DLD1 (cell line): ENCODE measurements around the gene COASY.

ENCODE experiments used
- in situ Hi-C: cut with HindIII; loops from 2 replicates; pipeline ENCODE4 v1.10.0; 2017; ENCODE audit warnings: low sequenced_read_pairs

The COASY gene

GRCh38 chr17:42568341-42569111 is 6.6 kb downstream of the COASY start:
- in situ Hi-C loops: no loop called here

- in situ Hi-C loops: no loop called here
These were observed 9.7 kb downstream of the COASY start for GRCh38 chr17:42571435-42572225.

DNA sequence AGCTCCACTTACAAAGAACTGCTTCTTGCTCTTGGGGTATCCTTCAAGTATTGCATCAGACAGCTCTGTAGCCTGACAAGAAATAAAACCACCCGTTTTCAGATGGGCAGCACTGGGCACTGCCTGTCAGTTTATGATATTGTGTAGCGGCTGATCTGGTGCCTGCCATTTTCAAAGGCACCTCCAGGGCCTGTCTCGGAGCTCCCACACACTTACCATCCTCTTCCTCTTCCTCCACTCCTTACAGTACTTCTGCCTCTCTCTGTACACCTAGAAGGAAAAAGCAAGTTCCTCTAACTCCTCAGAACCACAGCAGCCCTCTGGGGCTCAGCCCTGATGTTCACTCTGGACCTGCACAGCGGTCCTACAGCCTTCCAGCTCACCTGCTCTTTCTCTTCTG is 11.1 kb downstream of the COASY start:
- in situ Hi-C loops: no loop called here

DNA sequence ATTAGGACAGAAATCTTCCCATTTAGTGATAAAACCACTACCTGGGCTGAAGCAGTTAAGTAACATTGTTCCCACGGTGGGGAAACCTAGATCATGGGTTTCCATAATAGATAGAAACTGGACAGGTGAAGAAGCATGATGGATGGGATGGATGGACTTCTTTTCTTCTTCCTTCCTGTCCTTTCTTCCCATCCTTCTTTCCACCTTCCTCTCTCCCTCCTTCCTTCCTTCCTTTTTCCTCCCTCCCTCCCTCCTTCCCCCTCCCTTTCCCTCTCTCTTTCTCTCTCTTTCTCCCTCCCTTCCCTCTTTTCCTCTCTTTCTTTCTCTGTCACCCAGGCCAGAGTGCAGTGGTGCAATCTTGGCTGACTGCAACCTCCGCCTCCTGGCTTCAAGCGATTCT is 12.5 kb downstream of the COASY start:
- in situ Hi-C loops: no loop called here

DNA sequence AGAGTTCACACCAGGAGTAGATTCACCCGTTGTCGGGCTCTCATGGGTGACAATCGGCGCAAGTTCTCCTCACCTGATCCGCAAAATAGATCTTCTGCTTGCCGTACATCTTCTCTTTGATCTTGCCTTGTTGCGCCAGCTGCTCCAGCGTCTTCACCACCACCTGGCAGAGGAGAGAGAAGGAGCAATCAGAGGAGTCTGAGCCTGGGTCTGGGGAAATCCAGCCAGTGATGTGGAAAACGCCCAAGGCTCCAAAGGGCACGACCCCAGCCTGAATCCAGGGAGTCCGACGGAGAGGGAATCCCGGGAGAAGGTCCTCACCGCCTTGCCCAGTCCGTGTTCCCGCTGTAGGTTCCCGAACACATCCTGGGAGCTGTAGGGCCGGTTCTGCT is 15.2 kb downstream of the COASY start:
- in situ Hi-C loops: no loop called here

- in situ Hi-C loops: no loop called here
These were observed 15.8 kb downstream of the COASY start, which contains the start of gene PSMC3IP for GRCh38 chr17:42577532-42578281. PSMC3IP (minus strand) TSS chr17:42577729; CDS start chr17:42577686, 43 bp downstream.

GRCh38 chr17:42578282-42578869 is 16.4 kb downstream of the COASY start:
- in situ Hi-C loops: no loop called here

DNA sequence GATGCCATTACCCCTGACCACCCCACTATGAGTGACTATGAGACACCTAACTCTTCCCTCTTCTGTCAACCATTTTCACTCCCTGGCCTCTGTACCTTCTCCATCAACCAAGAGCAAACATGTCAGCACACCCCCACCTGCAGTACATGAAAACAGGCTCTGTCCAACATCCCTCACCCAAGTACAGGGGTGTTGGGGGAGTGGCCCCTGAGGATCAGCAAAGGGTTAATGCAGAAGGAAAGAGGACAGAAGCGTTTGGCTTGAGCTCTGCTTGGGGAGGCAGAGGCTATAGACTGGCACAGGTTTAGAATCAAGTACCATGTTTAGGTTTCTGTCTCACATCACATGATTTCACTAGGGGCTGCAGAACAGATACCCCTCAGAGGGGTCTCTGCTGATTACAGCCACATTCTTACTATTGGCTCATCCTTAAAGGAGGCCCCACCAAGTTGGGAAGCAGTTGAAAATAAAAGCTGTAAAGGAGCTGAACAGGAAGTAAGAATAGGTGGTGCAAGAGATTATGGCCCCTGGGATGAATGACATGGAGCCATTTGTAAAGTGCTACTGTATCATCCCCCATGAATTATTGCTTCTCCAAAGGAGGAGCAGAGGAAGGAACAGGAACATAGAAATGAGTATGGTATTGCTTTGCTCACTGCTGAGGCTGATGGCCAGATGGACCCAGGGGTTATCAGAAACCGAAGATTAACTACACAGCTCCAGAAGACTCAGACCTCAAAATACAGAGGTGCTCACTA is 18.0 kb downstream of the COASY start:
- in situ Hi-C loops: no loop called here

DNA sequence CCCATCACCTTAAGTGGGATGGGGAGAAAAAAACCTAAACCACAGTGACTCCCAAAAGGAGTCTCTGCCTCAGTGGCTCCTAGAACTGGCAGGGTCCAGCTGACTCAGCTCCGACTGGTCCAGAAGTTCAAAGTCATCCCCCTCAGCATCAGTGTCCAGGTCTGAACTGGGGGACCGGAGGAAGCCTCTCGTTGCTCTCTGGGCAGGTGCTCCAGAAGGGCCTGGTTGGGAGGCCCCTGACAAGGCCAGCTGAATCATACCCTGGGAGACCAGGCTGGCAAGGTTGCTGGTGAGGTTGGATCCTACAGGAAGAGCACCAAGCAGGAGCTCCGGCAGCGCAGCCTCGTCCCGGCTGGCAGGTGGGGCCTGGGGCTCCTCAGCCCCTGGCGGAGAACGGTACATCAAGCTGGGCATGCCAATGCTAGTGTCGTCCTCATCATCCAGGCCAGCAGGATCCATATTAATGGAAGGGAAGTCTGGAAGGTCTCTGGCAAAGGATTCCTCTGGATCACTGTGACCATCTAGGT is 19.9 kb downstream of the COASY start:
- in situ Hi-C loops: no loop called here

GRCh38 chr17:42584880-42585279 is 22.9 kb downstream of the COASY start:
- in situ Hi-C loops: no loop called here

- in situ Hi-C loops: no loop called here
These were observed 23.4 kb downstream of the COASY start for GRCh38 chr17:42585353-42585752.

GRCh38 chr17:42586514-42587230 is 24.7 kb downstream of the COASY start:
- in situ Hi-C loops: no loop called here

DNA sequence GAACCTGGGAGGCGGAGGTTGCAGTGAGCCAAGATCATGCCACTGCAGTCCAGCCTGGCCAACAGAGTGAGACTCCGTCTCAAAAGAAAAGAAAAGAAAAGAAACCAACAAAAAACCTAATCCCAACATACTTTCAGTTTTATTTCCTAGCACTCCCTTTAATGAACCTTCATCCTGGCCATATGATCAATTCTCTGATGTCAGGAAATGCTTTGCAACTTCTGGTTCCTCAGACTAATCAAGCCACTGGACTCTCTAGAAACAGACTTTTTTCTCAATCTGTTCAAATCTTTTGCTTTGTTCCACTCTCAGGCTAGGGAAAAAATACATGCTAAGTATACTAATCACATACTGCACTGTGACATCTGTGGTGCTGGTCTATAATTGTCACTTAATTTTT is 28.9 kb downstream of the COASY start:
- in situ Hi-C loops: no loop called here

DNA sequence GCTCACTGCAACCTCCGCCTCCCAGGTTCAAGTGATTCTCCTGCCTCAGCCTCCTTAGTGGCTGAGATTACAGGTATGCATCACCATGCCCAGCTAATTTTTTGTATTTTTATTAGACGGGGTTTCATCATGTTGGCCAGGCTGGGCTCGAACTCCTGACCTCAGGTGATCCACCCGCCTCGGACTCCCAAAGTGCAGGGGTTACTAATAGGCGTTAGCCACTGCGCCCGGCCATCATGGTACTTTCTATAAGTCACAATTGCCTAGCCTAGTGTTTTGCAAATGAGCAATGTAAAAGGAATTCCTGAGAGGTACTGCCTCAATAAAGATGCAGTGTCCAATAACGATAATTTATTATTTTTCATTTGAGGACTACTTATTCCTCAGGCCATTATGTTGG is 29.5 kb downstream of the COASY start:
- in situ Hi-C loops: no loop called here

DNA sequence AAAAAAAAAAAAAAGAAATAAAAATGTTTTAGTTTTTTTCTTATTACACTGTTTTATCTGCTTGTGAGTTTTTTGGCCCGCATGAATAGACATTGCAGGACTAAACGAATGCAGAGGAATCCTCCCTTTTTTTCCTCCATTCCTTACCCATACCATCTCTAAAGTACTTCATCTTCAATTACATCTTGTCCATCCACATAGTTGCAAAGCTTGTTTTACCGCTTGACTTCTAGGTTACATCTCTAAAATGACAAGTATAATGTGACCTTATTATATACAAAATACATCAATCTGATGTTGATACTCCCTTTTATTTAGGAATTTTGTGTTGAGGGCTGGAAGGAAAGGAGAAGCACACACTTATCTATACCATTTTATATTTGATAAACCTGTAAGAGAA is 34.4 kb downstream of the COASY start:
- in situ Hi-C loops: no loop called here

- in situ Hi-C loops: no loop called here
These were observed 37.0 kb downstream of the COASY start for GRCh38 chr17:42598905-42599304.

- in situ Hi-C loops: loop anchor here (10.0 kb wide), 1 partner anchor 171 kb away; the partner anchor contains the start of gene VPS25
These were observed 41.4 kb downstream of the COASY start for GRCh38 chr17:42603318-42603717.

- in situ Hi-C loops: loop anchor here (10.0 kb wide), 1 partner anchor 167 kb away; the partner anchor contains the start of gene VPS25
These were observed 45.8 kb downstream of the COASY start for GRCh38 chr17:42607769-42608168.
